Karpas-422 (cell line): ENCODE results near the gene CARD19. TPM values are rescaled to one million over a fixed set of nuclear protein-coding genes. Genes with fewer than 3 reads are reported as not detected.

Source experiments
- DNase-seq: peaks from one replicate; pipeline ENCODE4 v3.0.0-alpha.2; 2015
- H2AFZ ChIP-seq: fragments of 200-600 bp; sonication (generic); 2 replicates; pipeline ENCODE4 v1.6.1; 2014; ENCODE audit warnings: antibody characterized with exemption, low read length, mixed read lengths
- H3K27ac ChIP-seq: fragments of 200-600 bp; sonication (generic); 2 replicates; pipeline ENCODE4 v1.5.1; 2014; ENCODE audit warnings: mild to moderate bottlenecking, low read length, moderate library complexity
- H3K27me3 ChIP-seq: fragments of 200-600 bp; sonication (generic); 2 replicates; pipeline ENCODE4 v1.6.1; 2014; ENCODE audit warnings: low read length, mixed read lengths
- H3K36me3 ChIP-seq: fragments of 200-600 bp; sonication (generic); 2 replicates; pipeline ENCODE4 v1.6.1; 2014; ENCODE audit warnings: low read length, mixed read lengths; ENCODE audit not compliant: insufficient read depth
- H3K4me1 ChIP-seq: fragments of 200-600 bp; sonication (generic); 2 replicates; pipeline ENCODE4 v1.6.1; 2014; ENCODE audit warnings: mild to moderate bottlenecking, low read length, mixed read lengths
- H3K4me2 ChIP-seq: fragments of 200-600 bp; sonication (generic); 2 replicates; pipeline ENCODE4 v1.6.1; 2014; ENCODE audit warnings: low read length, low read depth, mild to moderate bottlenecking; ENCODE audit not compliant: poor library complexity, severe bottlenecking
- H3K4me3 ChIP-seq: fragments of 200-600 bp; sonication (generic); 2 replicates; pipeline ENCODE4 v1.5.1; 2014; ENCODE audit warnings: mild to moderate bottlenecking, antibody characterized with exemption, low read length, mixed read lengths
- H3K79me2 ChIP-seq: fragments of 200-600 bp; sonication (generic); 2 replicates; pipeline ENCODE4 v1.6.1; 2014; ENCODE audit warnings: mild to moderate bottlenecking, low read length, mixed read lengths
- H3K9ac ChIP-seq: fragments of 200-600 bp; sonication (generic); 2 replicates; pipeline ENCODE4 v1.6.0; 2014; ENCODE audit warnings: low read length
- H3K9me2 ChIP-seq: fragments of 200-600 bp; sonication (generic), shearing (Covaris generic); replicated peaks from 2 replicates; pipeline ENCODE4 v1.6.0; 2014; ENCODE audit warnings: mild to moderate bottlenecking, low read length, moderate library complexity; ENCODE audit not compliant: insufficient read depth
- H3K9me3 ChIP-seq: fragments of 300-700, 200-600 bp; sonication (generic); 2 replicates; pipeline ENCODE4 v1.6.1; 2014; ENCODE audit warnings: low read length, mixed read lengths
- H4K20me1 ChIP-seq: fragments of 200-600 bp; sonication (generic); 2 replicates; pipeline ENCODE4 v1.6.1; 2014; ENCODE audit warnings: mild to moderate bottlenecking, antibody characterized with exemption, low read length, low read depth; ENCODE audit not compliant: insufficient read depth
- total RNA-seq: library from RNA; depleted of rRNA; stranded (reverse); fragments of >200 nt; shearing (Covaris generic); gene quantifications from 2 replicates; pipeline ENCODE4 v1.2.3, GENCODE V29; 2014; ENCODE audit warnings: low replicate concordance

The CARD19 gene
- total RNA-seq, 1 experiment from 2014 or later = 5.5 TPM

- Histone ChIP-seq H4K20me1 (no peaks in the 10 kb centered on the region), H3K4me3 (no peak overlapping the region), H3K9ac (no peak overlapping the region), H3K9me3 (no peaks in the 10 kb centered on the region), H3K79me2 (no peaks in the 10 kb centered on the region), H3K4me2 (no peak overlapping the region), H3K4me1 (no peaks in the 10 kb centered on the region), H3K27ac (no peak overlapping the region), H3K36me3 (no peaks in the 10 kb centered on the region), H3K27me3 (no peaks in the 10 kb centered on the region), H2AFZ (no peak overlapping the region), H3K9me2 (no peaks in the 10 kb centered on the region)
- no peak for DNase-seq
Measured at GRCh38 chr9:93126151-93126781, 30.2 kb downstream of the CARD19 start.

GRCh38 chr9:93126825-93127368 is 30.9 kb downstream of the CARD19 start:
- Histone ChIP-seq H2AFZ (no peak overlapping the region), H3K79me2 (no peaks in the 10 kb centered on the region), H3K36me3 (no peaks in the 10 kb centered on the region), H4K20me1 (no peaks in the 10 kb centered on the region; the same call in 1 of the 2 replicates), H3K9me2 (no peaks in the 10 kb centered on the region), H3K9me3 (no peaks in the 10 kb centered on the region), H3K4me3 (no peak overlapping the region), H3K4me2 (no peak overlapping the region), H3K27ac (no peak overlapping the region), H3K27me3 (no peaks in the 10 kb centered on the region), H3K9ac (no peak overlapping the region), H3K4me1 (no peaks in the 10 kb centered on the region)
- no peak for DNase-seq

DNA sequence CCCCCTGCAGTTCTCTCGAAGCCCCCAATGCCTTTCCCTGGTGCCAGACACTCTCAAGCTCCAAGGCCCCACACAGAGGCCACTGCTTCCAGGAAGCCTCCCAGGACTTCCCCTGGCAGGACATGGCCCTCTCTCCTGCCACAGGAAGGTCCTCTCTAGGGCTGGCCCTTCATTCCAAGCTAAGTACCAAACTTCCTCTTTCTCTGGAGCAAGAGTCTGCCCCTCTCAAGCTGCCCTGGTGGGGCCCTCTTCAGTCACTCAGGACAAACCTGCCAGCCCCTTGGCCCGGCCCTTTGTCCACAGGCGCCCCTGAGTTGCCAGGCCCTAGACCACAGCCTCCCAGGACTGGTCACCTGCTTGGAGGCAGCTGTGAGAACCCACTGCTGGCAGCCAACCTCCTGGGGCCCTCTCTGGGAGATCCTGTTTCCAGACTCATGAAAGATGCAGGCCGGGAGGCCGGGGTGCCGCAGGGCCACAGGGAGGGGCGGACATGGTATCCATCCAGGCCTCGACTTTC is 31.4 kb downstream of the CARD19 start:
- Histone ChIP-seq H3K4me2 (no peak overlapping the region), H2AFZ (no peak overlapping the region), H4K20me1 (peaks cover 4% of the 10 kb centered on the region; the same call in 1 of the 2 replicates), H3K79me2 (no peaks in the 10 kb centered on the region), H3K27ac (no peak overlapping the region), H3K36me3 (no peaks in the 10 kb centered on the region), H3K4me1 (no peaks in the 10 kb centered on the region), H3K27me3 (no peaks in the 10 kb centered on the region), H3K9me2 (no peaks in the 10 kb centered on the region), H3K4me3 (no peak overlapping the region), H3K9ac (no peak overlapping the region), H3K9me3 (no peaks in the 10 kb centered on the region)
- no peak for DNase-seq

DNA sequence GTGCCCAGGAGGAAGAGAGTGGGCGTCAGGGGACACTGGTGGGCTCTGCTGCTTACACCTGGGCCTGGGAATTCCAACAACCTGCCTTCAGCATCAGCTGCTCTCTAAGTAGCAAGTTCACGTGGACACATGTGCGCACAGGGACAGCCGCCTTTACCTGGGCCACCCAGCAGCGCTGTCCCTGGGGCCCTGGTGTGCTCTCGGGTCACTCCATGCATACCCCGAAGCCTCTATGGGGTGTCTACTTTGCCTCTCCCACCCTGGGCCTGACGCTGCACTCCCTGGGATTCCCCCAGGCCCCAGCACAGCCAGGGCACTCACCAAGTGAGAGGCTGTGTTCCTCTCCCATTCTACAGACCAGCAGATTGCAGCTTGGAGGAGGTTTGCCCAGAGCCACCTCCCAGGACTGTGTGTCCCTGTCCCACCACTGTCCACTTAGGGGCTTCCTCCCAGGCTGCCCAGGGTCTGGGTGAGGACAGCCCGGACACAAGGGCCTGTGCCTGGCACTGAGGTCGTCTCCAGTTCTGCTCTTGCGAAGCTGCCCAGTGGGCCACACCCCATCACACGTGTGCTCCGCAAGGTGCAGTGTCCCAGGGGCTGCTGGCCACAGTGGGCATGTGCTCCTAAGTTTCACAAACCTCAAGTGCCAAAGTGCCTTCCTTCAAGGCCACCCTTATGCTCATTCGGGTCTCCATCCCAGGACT is 32.1 kb downstream of the CARD19 start:
- H3K9me2 ChIP-seq = no peaks in the 10 kb centered on the region
- no peaks in the 10 kb centered on the region for H3K36me3 ChIP-seq
- H4K20me1 ChIP-seq = peaks cover 6% of the 10 kb centered on the region; the same call in 1 of the 2 replicates
- no peak overlapping the region for H3K4me3 ChIP-seq
- no peak overlapping the region for H3K4me2 ChIP-seq
- H3K27ac ChIP-seq = no peak overlapping the region
- no peaks in the 10 kb centered on the region for H3K79me2 ChIP-seq
- peaks cover 4% of the 10 kb centered on the region for H3K4me1 ChIP-seq
- H3K9ac ChIP-seq = no peak overlapping the region
- no peaks in the 10 kb centered on the region for H3K27me3 ChIP-seq
- H3K9me3 ChIP-seq = no peaks in the 10 kb centered on the region
- no peak for DNase-seq
- H2AFZ ChIP-seq = no peak overlapping the region

DNA sequence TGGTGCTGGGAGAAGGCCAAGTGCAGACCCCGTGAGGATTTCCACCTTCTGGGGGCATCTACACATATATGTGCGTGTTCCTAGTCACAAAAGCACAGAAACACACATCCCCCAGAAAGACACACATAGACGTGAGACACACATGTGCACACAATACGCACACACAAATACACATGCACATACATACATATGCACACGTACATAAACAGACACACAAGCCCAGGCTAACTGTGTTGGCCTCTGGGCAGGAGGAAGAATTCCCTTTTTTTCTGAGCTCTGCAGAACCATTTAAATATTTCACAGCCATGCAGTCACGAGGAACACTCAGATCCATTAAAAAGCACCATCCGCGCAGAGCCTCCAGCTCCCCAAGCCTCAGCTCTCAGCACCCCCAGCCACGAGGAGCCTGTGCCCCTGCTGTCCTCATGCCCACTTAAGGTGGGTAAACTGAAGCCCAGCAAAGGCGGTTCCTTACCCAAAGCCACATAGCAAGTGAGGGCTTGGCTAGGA is 32.8 kb downstream of the CARD19 start:
- no peaks in the 10 kb centered on the region for H3K9me3 ChIP-seq
- no peaks in the 10 kb centered on the region for H3K27me3 ChIP-seq
- no peak overlapping the region for H2AFZ ChIP-seq
- peaks cover 10% of the 10 kb centered on the region for H3K4me1 ChIP-seq
- no peak overlapping the region for H3K9ac ChIP-seq
- H3K27ac ChIP-seq = no peak overlapping the region
- no peaks in the 10 kb centered on the region for H3K79me2 ChIP-seq
- H3K36me3 ChIP-seq = no peaks in the 10 kb centered on the region
- H3K4me3 ChIP-seq = no peak overlapping the region
- no peak overlapping the region for H3K4me2 ChIP-seq
- no peak for DNase-seq
- no peaks in the 10 kb centered on the region for H3K9me2 ChIP-seq
- peaks cover 6% of the 10 kb centered on the region; the same call in 1 of the 2 replicates for H4K20me1 ChIP-seq

- Histone ChIP-seq H3K27me3 (no peaks in the 10 kb centered on the region), H3K36me3 (no peaks in the 10 kb centered on the region), H3K9me2 (no peaks in the 10 kb centered on the region), H3K4me2 (no peak overlapping the region), H2AFZ (no peak overlapping the region), H3K27ac (no peak overlapping the region), H3K9me3 (no peaks in the 10 kb centered on the region), H3K4me1 (peaks cover 12% of the 10 kb centered on the region), H3K4me3 (no peak overlapping the region), H3K79me2 (no peaks in the 10 kb centered on the region), H3K9ac (no peak overlapping the region), H4K20me1 (peaks cover 6% of the 10 kb centered on the region; the same call in 1 of the 2 replicates)
- no peak for DNase-seq
Measured at GRCh38 chr9:93129286-93129685, 33.3 kb downstream of the CARD19 start.

- Histone ChIP-seq H3K79me2 (no peaks in the 10 kb centered on the region), H2AFZ (no peak overlapping the region), H3K27ac (no peak overlapping the region), H3K4me3 (no peak overlapping the region), H3K36me3 (no peaks in the 10 kb centered on the region), H3K4me2 (no peak overlapping the region), H3K9me2 (no peaks in the 10 kb centered on the region), H3K9ac (no peak overlapping the region), H3K9me3 (no peaks in the 10 kb centered on the region), H3K27me3 (no peaks in the 10 kb centered on the region), H3K4me1 (peaks cover 19% of the 10 kb centered on the region), H4K20me1 (peaks cover 6% of the 10 kb centered on the region; the same call in 1 of the 2 replicates)
- DNase-seq = no peak
Measured at GRCh38 chr9:93129691-93130500, 33.9 kb downstream of the CARD19 start.
